GM21717 (cell line): ENCODE results near the gene FTCDNL1.

Experiments used
- ATAC-seq: cut with Tn5 transposase; IDR thresholded peaks from one replicate; pipeline ENCODE4 v1.9.1; 2021; ENCODE audit warnings: mild to moderate bottlenecking, moderate library complexity; ENCODE audit not compliant: unreplicated experiment

Gene FTCDNL1

GRCh38 chr2:199792381-199792780 is 58.6 kb downstream of the FTCDNL1 start:
- no peak for ATAC-seq

- ATAC-seq = no peak
Observed at GRCh38 chr2:199791326-199791725, 59.7 kb downstream of the FTCDNL1 start.

- ATAC-seq = no peak
Observed at GRCh38 chr2:199784512-199784911, 66.5 kb downstream of the FTCDNL1 start.

GRCh38 chr2:199779589-199779988 is 71.4 kb downstream of the FTCDNL1 start:
- ATAC-seq = no peak

GRCh38 chr2:199778655-199779054 is 72.3 kb downstream of the FTCDNL1 start:
- ATAC-seq = no peak

GRCh38 chr2:199777916-199778315 is 73.1 kb downstream of the FTCDNL1 start:
- ATAC-seq = no peak

- no peak for ATAC-seq
Observed at GRCh38 chr2:199777315-199777714, 73.7 kb downstream of the FTCDNL1 start.

- ATAC-seq = no peak
Observed at GRCh38 chr2:199775267-199775666, 75.7 kb downstream of the FTCDNL1 start.

- no peak for ATAC-seq
Observed at GRCh38 chr2:199772035-199772976, 78.7 kb downstream of the FTCDNL1 start.

GRCh38 chr2:199770716-199771115 is 80.3 kb downstream of the FTCDNL1 start:
- ATAC-seq = no peak

GRCh38 chr2:199765646-199766045 is 85.3 kb downstream of the FTCDNL1 start:
- ATAC-seq = no peak

- ATAC-seq = no peak
Observed at GRCh38 chr2:199764273-199764800, 86.7 kb downstream of the FTCDNL1 start.

- no peak for ATAC-seq
Observed at GRCh38 chr2:199762963-199763362, 88.0 kb downstream of the FTCDNL1 start.

- no peak for ATAC-seq
Observed at GRCh38 chr2:199760574-199760973, 90.4 kb downstream of the FTCDNL1 start.

- no peak for ATAC-seq
Observed at GRCh38 chr2:199757233-199757870, 93.6 kb downstream of the FTCDNL1 start.

GRCh38 chr2:199756743-199757142 is 94.2 kb downstream of the FTCDNL1 start:
- ATAC-seq = no peak

- ATAC-seq = no peak
Observed at GRCh38 chr2:199756211-199756610, 94.8 kb downstream of the FTCDNL1 start.

GRCh38 chr2:199754766-199755165 is 96.2 kb downstream of the FTCDNL1 start:
- no peak for ATAC-seq

GRCh38 chr2:199751492-199752120 is 99.4 kb downstream of the FTCDNL1 start:
- ATAC-seq = no peak

- ATAC-seq = no peak
Observed at GRCh38 chr2:199749571-199749970, 101.4 kb downstream of the FTCDNL1 start.

- ATAC-seq = no peak
Observed at GRCh38 chr2:199744724-199745123, 106.3 kb downstream of the FTCDNL1 start.
